Central memory CD8-positive, alpha-beta T cell (primary cell): ENCODE data around the gene OFD1.

ENCODE experiments used
- ATAC-seq: fragments of 150-1000 bp; cut with Tn5 transposase; replicated peaks from 2 replicates; pipeline ENCODE4 v1.10.0; 2022; ENCODE audit warnings: mild to moderate bottlenecking, moderate FRiP score, moderate number of reproducible peaks; ENCODE audit not compliant: poor library complexity, severe bottlenecking; ENCODE audit errors: extremely low read depth
- DNase-seq, 2 donors: peaks; one replicate each; pipeline ENCODE4 v3.0.0; 2021; ENCODE audit warnings: low spot score in 2 of 2
- H3K27ac Mint-ChIP-seq: one replicate; pipeline ENCODE4 v1.8.0; 2022; ENCODE audit warnings: low read depth, mild to moderate bottlenecking, moderate library complexity, mixed read lengths
- H3K27me3 Mint-ChIP-seq: one replicate; pipeline ENCODE4 v1.8.0; 2022; ENCODE audit warnings: mixed read lengths
- H3K36me3 Mint-ChIP-seq: one replicate; pipeline ENCODE4 v1.8.0; 2022; ENCODE audit warnings: mild to moderate bottlenecking, moderate library complexity, mixed read lengths; ENCODE audit not compliant: insufficient read depth
- H3K4me1 Mint-ChIP-seq: one replicate; pipeline ENCODE4 v1.8.0; 2022; ENCODE audit warnings: mixed read lengths
- H3K4me3 Mint-ChIP-seq: one replicate; pipeline ENCODE4 v1.8.0; 2022; ENCODE audit warnings: mild to moderate bottlenecking, moderate library complexity, mixed read lengths
- H3K9me3 Mint-ChIP-seq: one replicate; pipeline ENCODE4 v1.8.0; 2022; ENCODE audit warnings: mixed read lengths

The OFD1 gene

GRCh38 chrX:13747836-13748235 is 13.3 kb downstream of the OFD1 start:
- no peak for ATAC-seq
- no peak overlapping the region for H3K27ac Mint-ChIP-seq

GRCh38 chrX:13748486-13748885 is 13.9 kb downstream of the OFD1 start:
- H3K9me3 Mint-ChIP-seq = no peaks in the 10 kb centered on the region
- DNase-seq = no peak
- no peaks in the 10 kb centered on the region for H3K27me3 Mint-ChIP-seq
- ATAC-seq = no peak
- H3K4me1 Mint-ChIP-seq = peaks cover 28% of the 10 kb centered on the region
- peaks cover 53% of the 10 kb centered on the region for H3K36me3 Mint-ChIP-seq
- H3K27ac Mint-ChIP-seq = no peak overlapping the region
- H3K4me3 Mint-ChIP-seq = no peak overlapping the region

More at GRCh38 chrX:13747836-13748235, 13.3 kb downstream of the OFD1 start:
- no peaks in the 10 kb centered on the region for H3K9me3 Mint-ChIP-seq
- peaks cover 24% of the 10 kb centered on the region for H3K4me1 Mint-ChIP-seq
- H3K4me3 Mint-ChIP-seq = no peak overlapping the region
- DNase-seq = peak in 1 of 2 donors; percentile 11
- peaks cover 49% of the 10 kb centered on the region for H3K36me3 Mint-ChIP-seq
- H3K27me3 Mint-ChIP-seq = no peaks in the 10 kb centered on the region

GRCh38 chrX:13750204-13750603 is 15.7 kb downstream of the OFD1 start:
- H3K36me3 Mint-ChIP-seq = peaks cover 52% of the 10 kb centered on the region
- no peak for DNase-seq

GRCh38 chrX:13750812-13751211 is 16.3 kb downstream of the OFD1 start:
- DNase-seq (no peak), ATAC-seq (no peak)
- Mint-ChIP-seq H3K27ac (peak overlapping the region; percentile 59), H3K4me3 (no peak overlapping the region), H3K9me3 (no peaks in the 10 kb centered on the region), H3K36me3 (peaks cover 48% of the 10 kb centered on the region), H3K4me1 (peaks cover 22% of the 10 kb centered on the region), H3K27me3 (no peaks in the 10 kb centered on the region)

More at GRCh38 chrX:13750204-13750603, 15.7 kb downstream of the OFD1 start:
- H3K4me3 Mint-ChIP-seq = no peak overlapping the region
- peaks cover 22% of the 10 kb centered on the region for H3K4me1 Mint-ChIP-seq
- peak; percentile 56 for ATAC-seq
- no peaks in the 10 kb centered on the region for H3K9me3 Mint-ChIP-seq
- no peaks in the 10 kb centered on the region for H3K27me3 Mint-ChIP-seq
- peak overlapping the region; percentile 59 for H3K27ac Mint-ChIP-seq

GRCh38 chrX:13752141-13752540 is 17.6 kb downstream of the OFD1 start:
- peak overlapping the region; percentile 69 for H3K27ac Mint-ChIP-seq
- no peaks in the 10 kb centered on the region for H3K9me3 Mint-ChIP-seq
- H3K4me3 Mint-ChIP-seq = no peak overlapping the region
- peaks cover 45% of the 10 kb centered on the region for H3K36me3 Mint-ChIP-seq
- DNase-seq (no peak), ATAC-seq (no peak)
- H3K27me3 Mint-ChIP-seq = no peaks in the 10 kb centered on the region
- H3K4me1 Mint-ChIP-seq = peaks cover 20% of the 10 kb centered on the region

GRCh38 chrX:13752646-13753045 is 18.1 kb downstream of the OFD1 start:
- DNase-seq = no peak
- Mint-ChIP-seq H3K27ac (peak overlapping the region; percentile 69), H3K27me3 (no peaks in the 10 kb centered on the region), H3K4me1 (peaks cover 15% of the 10 kb centered on the region), H3K9me3 (no peaks in the 10 kb centered on the region), H3K36me3 (peaks cover 43% of the 10 kb centered on the region), H3K4me3 (no peak overlapping the region)
- no peak for ATAC-seq

GRCh38 chrX:13754765-13755164 is 20.2 kb downstream of the OFD1 start:
- no peak for ATAC-seq
- Mint-ChIP-seq H3K36me3 (peaks cover 53% of the 10 kb centered on the region), H3K27me3 (no peaks in the 10 kb centered on the region), H3K9me3 (no peaks in the 10 kb centered on the region), H3K4me1 (peaks cover 13% of the 10 kb centered on the region), H3K27ac (peak overlapping the region; percentile 49), H3K4me3 (no peak overlapping the region)
- DNase-seq = no peak

GRCh38 chrX:13755254-13755653 is 20.7 kb downstream of the OFD1 start:
- ATAC-seq (peak; percentile 72), DNase-seq (no peak)
- Mint-ChIP-seq H3K27me3 (no peaks in the 10 kb centered on the region), H3K9me3 (no peaks in the 10 kb centered on the region), H3K4me3 (no peak overlapping the region), H3K36me3 (peaks cover 51% of the 10 kb centered on the region), H3K4me1 (peaks cover 10% of the 10 kb centered on the region), H3K27ac (peak overlapping the region; percentile 49)

GRCh38 chrX:13756381-13756780 is 21.8 kb downstream of the OFD1 start:
- no peak overlapping the region for H3K4me3 Mint-ChIP-seq
- DNase-seq = no peak
- peaks cover 57% of the 10 kb centered on the region for H3K36me3 Mint-ChIP-seq
- ATAC-seq = no peak
- no peaks in the 10 kb centered on the region for H3K9me3 Mint-ChIP-seq
- no peaks in the 10 kb centered on the region for H3K27me3 Mint-ChIP-seq
- H3K4me1 Mint-ChIP-seq = peaks cover 8% of the 10 kb centered on the region
- H3K27ac Mint-ChIP-seq = no peak overlapping the region

- no peak overlapping the region for H3K4me3 Mint-ChIP-seq
- ATAC-seq (no peak), DNase-seq (no peak)
- H3K9me3 Mint-ChIP-seq = no peaks in the 10 kb centered on the region
- H3K4me1 Mint-ChIP-seq = no peaks in the 10 kb centered on the region
- H3K36me3 Mint-ChIP-seq = peaks cover 54% of the 10 kb centered on the region
- no peak overlapping the region for H3K27ac Mint-ChIP-seq
- H3K27me3 Mint-ChIP-seq = no peaks in the 10 kb centered on the region
Observed at GRCh38 chrX:13759152-13759718, 24.7 kb downstream of the OFD1 start.

- H3K4me1 Mint-ChIP-seq = peaks cover under 1% of the 10 kb centered on the region
- no peaks in the 10 kb centered on the region for H3K27me3 Mint-ChIP-seq
- H3K27ac Mint-ChIP-seq = no peak overlapping the region
- no peak for ATAC-seq
- H3K9me3 Mint-ChIP-seq = no peaks in the 10 kb centered on the region
- peaks cover 51% of the 10 kb centered on the region for H3K36me3 Mint-ChIP-seq
- no peak for DNase-seq
- H3K4me3 Mint-ChIP-seq = no peak overlapping the region
Observed at GRCh38 chrX:13760426-13760825, 25.9 kb downstream of the OFD1 start.

- Mint-ChIP-seq H3K9me3 (no peaks in the 10 kb centered on the region), H3K4me3 (no peak overlapping the region), H3K27ac (no peak overlapping the region), H3K27me3 (no peaks in the 10 kb centered on the region), H3K4me1 (peaks cover 14% of the 10 kb centered on the region), H3K36me3 (peaks cover 57% of the 10 kb centered on the region)
- DNase-seq = no peak
- no peak for ATAC-seq
Observed at GRCh38 chrX:13761606-13762414, 27.3 kb downstream of the OFD1 start.

GRCh38 chrX:13763489-13763888 is 28.9 kb downstream of the OFD1 start:
- Mint-ChIP-seq H3K4me3 (no peak overlapping the region), H3K9me3 (no peaks in the 10 kb centered on the region), H3K36me3 (peaks cover 55% of the 10 kb centered on the region), H3K27me3 (no peaks in the 10 kb centered on the region), H3K4me1 (peaks cover 19% of the 10 kb centered on the region), H3K27ac (no peak overlapping the region)
- no peak for ATAC-seq
- no peak for DNase-seq
